H1 (cell line): ENCODE data around the gene SLX4IP. TPM values are rescaled to one million over a fixed set of nuclear protein-coding genes. Genes with fewer than 3 reads are reported as not detected.
A peak's percentile ranks its signal among the peaks of the same experiment; 100 is the strongest.

Experiments
- CTCF ChIA-PET: fragments of 300-600 bp; sonication (Branson Sonifier 250); formaldehyde crosslinking; loops from one replicate; lab custom pipeline; 2021; ENCODE audit not compliant: partially characterized antibody; lab: Charles Lee
- POLR2A ChIA-PET: fragments of 300-600 bp; sonication (Branson Sonifier 250); formaldehyde crosslinking; loops from one replicate; lab custom pipeline; 2021; ENCODE audit warnings: inconsistent platforms; ENCODE audit not compliant: partially characterized antibody; lab: Charles Lee
- DNase-seq, 2 experiments: peaks; one replicate each; pipeline versions ENCODE4 v3.0.0 to v3.0.0-alpha.2; 2010 to 2022; ENCODE audit warnings: low spot score in 2 of 2, low read depth in 1 of 2, mixed read lengths in 1 of 2
- FAIRE-seq: peaks from 2 replicates; lab custom pipeline; 2011; peaks lifted over from hg19 to GRCh38; lab: Jason Lieb, UNC
- H2AFZ ChIP-seq: 2 replicates; pipeline ENCODE4 v1.8.1; 2012; ENCODE audit warnings: low read length, inconsistent platforms
- H2AK5ac ChIP-seq: 2 replicates; pipeline ENCODE4 v1.6.1; 2013; ENCODE audit warnings: low read depth, low read length
- H2BK120ac ChIP-seq: replicated peaks from 2 replicates; pipeline ENCODE3; 2013; ENCODE audit warnings: low read depth, low read length, inconsistent platforms
- H2BK12ac ChIP-seq: 2 replicates; pipeline ENCODE4 v1.6.1; 2013; ENCODE audit warnings: low read depth, low read length
- H2BK15ac ChIP-seq: 2 replicates; pipeline ENCODE4 v1.6.1; 2013; ENCODE audit warnings: low read length
- H2BK20ac ChIP-seq: 2 replicates; pipeline ENCODE4 v1.6.1; 2013; ENCODE audit warnings: low read length
- H2BK5ac ChIP-seq: 2 replicates; pipeline ENCODE4 v1.6.1; 2013; ENCODE audit warnings: low read depth, low read length
- H3K14ac ChIP-seq: 2 replicates; pipeline ENCODE4 v1.6.1; 2013; ENCODE audit warnings: inconsistent platforms; ENCODE audit not compliant: insufficient read length
- H3K18ac ChIP-seq: 2 replicates; pipeline ENCODE4 v1.6.1; 2013; ENCODE audit warnings: low read length; ENCODE audit errors: extremely low read depth
- H3K23ac ChIP-seq: 2 replicates; pipeline ENCODE4 v1.6.1; 2013; ENCODE audit warnings: inconsistent platforms; ENCODE audit not compliant: insufficient read length
- H3K23me2 ChIP-seq: 2 replicates; pipeline ENCODE4 v1.6.1; 2013; ENCODE audit warnings: low read depth, low read length
- H3K27ac ChIP-seq: 2 replicates; pipeline ENCODE4 v1.6.1; 2011; ENCODE audit warnings: low read depth, low read length, inconsistent platforms
- H3K27me3 ChIP-seq, 4 experiments: replicated peaks in 1 of 4; 1 replicate in 1 of 4; 2 replicates in 3 of 4; pipeline versions ENCODE4 v1.6.1 to v1.8.1; 2011 to 2013; ENCODE audit warnings: low read length in 3 of 4, mild to moderate bottlenecking in 3 of 4, inconsistent platforms in 2 of 4, mixed read lengths in 2 of 4, moderate library complexity in 1 of 4; ENCODE audit not compliant: control insufficient read depth in 3 of 4, insufficient read depth in 3 of 4; ENCODE audit errors: extremely low read depth in 1 of 4
- H3K36me3 ChIP-seq, 4 experiments: 2 replicates each; pipeline versions ENCODE4 v1.6.1 to v1.8.1; 2011 to 2013; ENCODE audit warnings: mild to moderate bottlenecking in 4 of 4, low read length in 3 of 4, moderate library complexity in 2 of 4, control low read depth in 1 of 4, inconsistent platforms in 1 of 4; ENCODE audit not compliant: insufficient read depth in 4 of 4, control insufficient read depth in 2 of 4
- H3K4ac ChIP-seq: replicated peaks from 2 replicates; pipeline ENCODE3; 2013; ENCODE audit warnings: low read length, low read depth, mixed read lengths, inconsistent platforms; ENCODE audit not compliant: insufficient read length
- H3K4me1 ChIP-seq, 4 experiments: replicated peaks in 1 of 4; 1 replicate in 1 of 4; 2 replicates in 3 of 4; pipeline versions ENCODE4 v1.6.1 to v1.8.1; 2011 to 2013; ENCODE audit warnings: low read length in 3 of 4, inconsistent platforms in 2 of 4, mixed read lengths in 1 of 4; ENCODE audit not compliant: insufficient read depth in 4 of 4, control insufficient read depth in 3 of 4
- H3K4me2 ChIP-seq, 2 experiments: 2 replicates each; pipeline versions ENCODE4 v1.6.1 to v1.8.1; 2011 to 2013; ENCODE audit warnings: low read depth in 2 of 2, low read length in 2 of 2, control low read depth in 1 of 2, inconsistent platforms in 1 of 2, mild to moderate bottlenecking in 1 of 2; ENCODE audit not compliant: insufficient read depth in 1 of 2
- H3K4me3 ChIP-seq, 4 experiments: fragments of 200-600, 300-600 bp in 1 of 4; sonication (generic), shearing (Covaris generic), sonication (Bioruptor Twin) in 1 of 4; 2 replicates each; pipeline versions ENCODE4 v1.5.1 to v1.8.1; 2011 to 2016; ENCODE audit warnings: low read length in 4 of 4, low read depth in 3 of 4, control low read depth in 2 of 4, inconsistent platforms in 2 of 4, mild to moderate bottlenecking in 2 of 4, mixed read lengths in 1 of 4, moderate library complexity in 1 of 4; ENCODE audit not compliant: insufficient read depth in 2 of 4; ENCODE audit errors: extremely low read depth in 1 of 4
- H3K56ac ChIP-seq: replicated peaks from 2 replicates; pipeline ENCODE3; 2013; ENCODE audit warnings: low read depth, mild to moderate bottlenecking, mixed read lengths, low read length, inconsistent platforms; ENCODE audit not compliant: insufficient read length
- H3K79me1 ChIP-seq: 2 replicates; pipeline ENCODE4 v1.6.1; 2013; ENCODE audit warnings: low read depth, low read length, control low read depth
- H3K79me2 ChIP-seq, 2 experiments: 2 replicates each; pipeline versions ENCODE4 v1.6.1 to v1.8.1; 2012 to 2013; ENCODE audit warnings: low read length in 2 of 2, mild to moderate bottlenecking in 2 of 2, inconsistent platforms in 1 of 2; ENCODE audit not compliant: insufficient read depth in 2 of 2, control insufficient read depth in 1 of 2
- H3K9ac ChIP-seq, 4 experiments: replicated peaks in 1 of 4; 1 replicate in 1 of 4; 2 replicates in 3 of 4; pipeline versions ENCODE4 v1.6.1 to v1.8.1; 2011 to 2013; ENCODE audit warnings: low read depth in 3 of 4, low read length in 3 of 4, control low read depth in 2 of 4, mild to moderate bottlenecking in 2 of 4, moderate library complexity in 2 of 4, inconsistent platforms in 1 of 4; ENCODE audit errors: extremely low read depth in 1 of 4
- H3K9me3 ChIP-seq, 2 experiments: 2 replicates each; pipeline versions ENCODE4 v1.6.1 to v1.8.1; 2012 to 2013; ENCODE audit warnings: mild to moderate bottlenecking in 2 of 2, moderate library complexity in 2 of 2, control low read depth in 1 of 2, inconsistent platforms in 1 of 2, low read depth in 1 of 2, low read length in 1 of 2, mixed read lengths in 1 of 2; ENCODE audit not compliant: insufficient read depth in 2 of 2
- H4K20me1 ChIP-seq, 2 experiments: replicated peaks in 1 of 2; 2 replicates each; pipeline versions ENCODE3 to v1.8.1; 2011 to 2013; ENCODE audit warnings: inconsistent platforms in 2 of 2, low read length in 2 of 2, mild to moderate bottlenecking in 1 of 2; ENCODE audit not compliant: insufficient read depth in 2 of 2, control insufficient read depth in 1 of 2
- H4K5ac ChIP-seq: 2 replicates; pipeline ENCODE4 v1.6.1; 2013; ENCODE audit warnings: low read length, low read depth, mixed read lengths, inconsistent platforms; ENCODE audit not compliant: insufficient read length
- H4K8ac ChIP-seq: 2 replicates; pipeline ENCODE4 v1.8.0; 2013; ENCODE audit warnings: mild to moderate bottlenecking, moderate library complexity, low read length, inconsistent platforms; ENCODE audit not compliant: insufficient read depth; ENCODE audit errors: extremely low read depth
- H4K91ac ChIP-seq: replicated peaks from 2 replicates; pipeline ENCODE3; 2013; ENCODE audit warnings: low read length, mixed read lengths, inconsistent platforms; ENCODE audit not compliant: insufficient read length
- HDAC6 ChIP-seq: IDR thresholded peaks from one replicate; pipeline ENCODE4 v1.7.1; 2012; ENCODE audit warnings: low read depth, mild to moderate bottlenecking, inconsistent platforms, low read length, moderate library complexity
- NANOG ChIP-seq: IDR thresholded peaks from 2 replicates; pipeline ENCODE4 v1.6.1; 2011; ENCODE audit warnings: low read length, low read depth, mild to moderate bottlenecking, inconsistent platforms; ENCODE audit not compliant: insufficient read depth, poor library complexity, severe bottlenecking
- POLR2A ChIP-seq, 2 experiments: IDR thresholded peaks; 1 replicate in 1 of 2; 2 replicates in 1 of 2; pipeline ENCODE4 v1.6.1; 2011; ENCODE audit warnings: low read depth in 2 of 2, low read length in 2 of 2, mild to moderate bottlenecking in 2 of 2; ENCODE audit errors: control extremely low read depth in 1 of 2
- RAD21 ChIP-seq, 2 experiments: IDR thresholded peaks in 1 of 2; conservative IDR thresholded peaks in 1 of 2; 2 replicates each; pipeline ENCODE4 v1.6.1; 2011; ENCODE audit warnings: low read depth in 2 of 2, low read length in 2 of 2, improper control_type of control experiment in 1 of 2, inconsistent platforms in 1 of 2, mild to moderate bottlenecking in 1 of 2, moderate library complexity in 1 of 2
- SIRT6 ChIP-seq: IDR thresholded peaks from one replicate; pipeline ENCODE4 v1.7.1; 2012; ENCODE audit warnings: low read length, inconsistent platforms
- SUZ12 ChIP-seq: fragments of 200-600 bp; sonication (generic); IDR thresholded peaks from 2 replicates; pipeline ENCODE4 v1.6.1; 2012; ENCODE audit warnings: mild to moderate bottlenecking, inconsistent platforms, low read length, moderate library complexity, mixed read lengths
- WGBS, 2 experiments: shearing (Covaris generic) in 1 of 2; methylation state at CpG; one replicate each; pipeline versions ENCODE4 v1.1.6 to v1.1.7; 2013 to 2015; ENCODE audit warnings: low lambda C conversion rate in 2 of 2, mixed read lengths in 2 of 2, inconsistent platforms in 1 of 2, low coverage in 1 of 2, missing lambda C conversion rate in 1 of 2; ENCODE audit not compliant: insufficient replicate concordance in 2 of 2, insufficient coverage in 1 of 2, insufficient read length in 1 of 2; ENCODE audit errors: extremely low coverage in 1 of 2, missing lambda C conversion rate in 1 of 2; 5-methylcytosine and 5-hydroxymethylcytosine counted together
- polyA plus RNA-seq, 7 experiments: library from polyadenylated mRNA; depleted of rRNA in 3 of 7; stranded (reverse) in 5 of 7; unstranded in 2 of 7; fragments of >200 nt in 5 of 7; fragments of 200-250 nt in 2 of 7; gene quantifications; 1 replicate in 5 of 7; 2 replicates in 1 of 7; 4 replicates in 1 of 7; pipeline versions ENCODE4 v1.2.1 to v1.2.3, GENCODE V29; 2011 to 2013; ENCODE audit warnings: missing spikeins in 2 of 7, mixed read lengths in 2 of 7
- total RNA-seq: library from RNA; stranded (reverse); fragmentation: NEBNext Ultra II Directional; extraction: Animal tissue kit (Norgen Biotek cat#: 25700); gene quantifications from 2 replicates; pipeline ENCODE4 v1.2.1, GENCODE V29; 2021
- TF ChIP-seq, protein P1 (sequence below): IDR thresholded peaks from 2 replicates; pipeline ENCODE4 v1.6.1; 2011; ENCODE audit warnings: low read length, improper control_type of control experiment
- TF ChIP-seq, protein P2 (sequence below): IDR thresholded peaks from 2 replicates; pipeline ENCODE4 v1.6.1; 2012; ENCODE audit warnings: inconsistent platforms

The SLX4IP gene
- total and polyA plus RNA-seq, 2 of the 8 experiments (the other 6 are each of a cell fraction or from before 2014, with no cell fraction given): 2.4 to 8.7 TPM

DNA sequence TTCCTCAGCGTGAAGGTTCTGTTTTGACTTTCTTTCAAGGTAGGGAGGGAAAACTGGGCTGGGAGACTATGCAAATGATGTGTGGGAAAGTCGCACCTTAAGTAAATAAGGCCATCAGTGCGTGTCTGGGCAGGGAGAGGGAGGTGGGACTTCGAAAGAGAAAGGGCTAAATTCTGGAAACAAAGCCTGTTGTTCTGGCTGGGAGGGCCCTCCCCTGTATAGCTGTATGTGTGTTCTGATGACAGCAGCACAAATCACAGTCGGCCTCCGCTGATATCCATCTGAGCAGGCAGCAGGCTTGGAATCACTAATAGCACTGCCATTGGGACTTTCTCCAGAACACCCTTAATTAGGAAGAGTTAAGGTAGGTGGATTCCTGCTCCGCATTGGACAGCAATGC lies 219.5 kb downstream of the SLX4IP start:
- H3K27me3 ChIP-seq: no peaks in the 10 kb centered on the region
- H3K23ac ChIP-seq: no peak overlapping the region
- H3K36me3 ChIP-seq: peaks cover 2 to 69% (median 25%) of the 10 kb centered on the region in 4 experiments; a peak in 6 of 8 replicates
- peaks cover 13% of the 10 kb centered on the region for H3K79me1 ChIP-seq
- H4K5ac ChIP-seq: no peak overlapping the region
- peak overlapping the region; percentile 18 to 44; a peak in 1 of 4 replicates for H3K4me2 ChIP-seq
- H3K23me2 ChIP-seq: no peaks in the 10 kb centered on the region
- H3K14ac ChIP-seq: no peak overlapping the region
- DNase-seq (no peak), FAIRE-seq (peak; percentile 28)
- 65% methylated on average over 7 of the region's 7 CpGs; no CpG with 5 or more reads in 1 of the 2 experiments for WGBS, 2 experiments
- no peak overlapping the region for H3K4me3 ChIP-seq
- ChIA-PET POLR2A (interaction anchor here (1.4 to 2.1 kb wide), 2 partner anchors 17 to 18 kb away, joined by 3 to 4 read pairs; no protein-coding TSS in a partner anchor), CTCF (interaction anchor here (0.6 kb wide), 1 partner anchor 1610 kb away, joined by 3 read pairs; no protein-coding TSS in a partner anchor)
- H2BK12ac ChIP-seq: peak overlapping the region; percentile 83; the same call in 1 of the 2 replicates
- H4K20me1 ChIP-seq: peaks cover 6 to 21% of the 10 kb centered on the region in 2 experiments
- H2BK5ac ChIP-seq: 0 out of 2 replicates have a peak overlapping the region, but pooled peaks have one; percentile 3
- peaks cover 0 to 51% of the 10 kb centered on the region in 2 experiments; a peak in 2 of 4 replicates for H3K79me2 ChIP-seq
- no peak overlapping the region for H3K18ac ChIP-seq
- H3K4ac ChIP-seq: no peak overlapping the region
- no peak overlapping the region for H2AFZ ChIP-seq
- peaks cover 9 to 30% (median 24%) of the 10 kb centered on the region in 4 experiments for H3K4me1 ChIP-seq
- H4K91ac ChIP-seq: no peak overlapping the region
- H3K27ac ChIP-seq: no peak overlapping the region
- H2BK15ac ChIP-seq: no peak overlapping the region
- no peak overlapping the region for H3K9ac ChIP-seq
- H2BK120ac ChIP-seq: no peak overlapping the region
- H2AK5ac ChIP-seq: no peak overlapping the region; the same call in 1 of the 2 replicates
- no peak overlapping the region for H4K8ac ChIP-seq
- H2BK20ac ChIP-seq: no peak overlapping the region
- H3K56ac ChIP-seq: no peak overlapping the region
- H3K9me3 ChIP-seq: no peaks in the 10 kb centered on the region
- TF ChIP-seq POLR2A (IDR thresholded peaks at IDR 0.05; ENCODE audit: control extremely low read depth in 1 of 2, low read depth in 2 of 2, low read length in 2 of 2) (no peak), RAD21 (IDR thresholded peaks at IDR 0.05 in 1 of 2, conservative IDR thresholded peaks at IDR 0.05 in 1 of 2; ENCODE audit: low read depth in 2 of 2, low read length in 2 of 2) (no peak), SIRT6 (no peak), HDAC6 (no peak), NANOG (no peak), SUZ12 (no peak)
- TF ChIP-seq, protein P1, sequence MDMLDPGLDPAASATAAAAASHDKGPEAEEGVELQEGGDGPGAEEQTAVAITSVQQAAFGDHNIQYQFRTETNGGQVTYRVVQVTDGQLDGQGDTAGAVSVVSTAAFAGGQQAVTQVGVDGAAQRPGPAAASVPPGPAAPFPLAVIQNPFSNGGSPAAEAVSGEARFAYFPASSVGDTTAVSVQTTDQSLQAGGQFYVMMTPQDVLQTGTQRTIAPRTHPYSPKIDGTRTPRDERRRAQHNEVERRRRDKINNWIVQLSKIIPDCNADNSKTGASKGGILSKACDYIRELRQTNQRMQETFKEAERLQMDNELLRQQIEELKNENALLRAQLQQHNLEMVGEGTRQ: no peak
- TF ChIP-seq, protein P2, sequence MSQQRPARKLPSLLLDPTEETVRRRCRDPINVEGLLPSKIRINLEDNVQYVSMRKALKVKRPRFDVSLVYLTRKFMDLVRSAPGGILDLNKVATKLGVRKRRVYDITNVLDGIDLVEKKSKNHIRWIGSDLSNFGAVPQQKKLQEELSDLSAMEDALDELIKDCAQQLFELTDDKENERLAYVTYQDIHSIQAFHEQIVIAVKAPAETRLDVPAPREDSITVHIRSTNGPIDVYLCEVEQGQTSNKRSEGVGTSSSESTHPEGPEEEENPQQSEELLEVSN: no peak
